ENCODE data around the gene SRRM5.
"Not testable (repeated sequence)": the region's sequence is repeated elsewhere in the genome, so short reads cannot be mapped to it uniquely, and the experiment has no call there.

SRRM5 gene

GRCh38 chr19:43582495-43582894 lies 29.4 kb upstream of the SRRM5 start:
- no peaks in the 10 kb centered on the region for H3K36me3 ChIP-seq (ENCODE audit: low read depth)
- ATAC-seq (ENCODE audit: low read depth) (no peak), DNase-seq (ENCODE audit: low spot score) (no peak)
- no peak overlapping the region for H3K27ac ChIP-seq (ENCODE audit: poor library complexity, severe bottlenecking)
- no peak overlapping the region for H3K4me3 ChIP-seq (ENCODE audit: severe bottlenecking)
- no peaks in the 10 kb centered on the region for H3K4me1 ChIP-seq (ENCODE audit: insufficient read depth, poor library complexity, severe bottlenecking)
- H3K9me3 ChIP-seq (ENCODE audit: severe bottlenecking): no peaks in the 10 kb centered on the region
- no peak for TF ChIP-seq CTCF (IDR thresholded peaks at IDR 0.05; ENCODE audit: poor library complexity, severe bottlenecking)
- H3K27me3 ChIP-seq (ENCODE audit: insufficient read depth, poor library complexity, severe bottlenecking): no peaks in the 10 kb centered on the region

GRCh38 chr19:43584484-43584883 lies 27.4 kb upstream of the SRRM5 start:
- Histone ChIP-seq H3K4me1 (ENCODE audit: insufficient read depth, poor library complexity, severe bottlenecking) (no peaks in the 10 kb centered on the region), H3K27ac (ENCODE audit: poor library complexity, severe bottlenecking) (no peak overlapping the region), H3K36me3 (ENCODE audit: low read depth) (no peaks in the 10 kb centered on the region), H3K9me3 (ENCODE audit: severe bottlenecking) (no peaks in the 10 kb centered on the region), H3K27me3 (ENCODE audit: insufficient read depth, poor library complexity, severe bottlenecking) (no peaks in the 10 kb centered on the region), H3K4me3 (ENCODE audit: severe bottlenecking) (no peak overlapping the region)
- ATAC-seq (ENCODE audit: low read depth): no peak
- TF ChIP-seq CTCF (IDR thresholded peaks at IDR 0.05; ENCODE audit: poor library complexity, severe bottlenecking): no peak
- no peak for DNase-seq (ENCODE audit: low spot score)

- Histone ChIP-seq H3K9me3 (ENCODE audit: severe bottlenecking) (no peaks in the 10 kb centered on the region), H3K27me3 (ENCODE audit: insufficient read depth, poor library complexity, severe bottlenecking) (no peaks in the 10 kb centered on the region), H3K4me3 (ENCODE audit: severe bottlenecking) (no peak overlapping the region), H3K27ac (ENCODE audit: poor library complexity, severe bottlenecking) (no peak overlapping the region), H3K4me1 (ENCODE audit: insufficient read depth, poor library complexity, severe bottlenecking) (no peaks in the 10 kb centered on the region), H3K36me3 (ENCODE audit: low read depth) (no peaks in the 10 kb centered on the region)
- no peak for TF ChIP-seq CTCF (IDR thresholded peaks at IDR 0.05; ENCODE audit: poor library complexity, severe bottlenecking)
- DNase-seq (ENCODE audit: low spot score) (no peak), ATAC-seq (ENCODE audit: low read depth) (no peak)
Observed at GRCh38 chr19:43586346-43586745, 25.5 kb upstream of the SRRM5 start.

GRCh38 chr19:43587029-43587428 lies 24.9 kb upstream of the SRRM5 start:
- H3K27me3 ChIP-seq (ENCODE audit: insufficient read depth, poor library complexity, severe bottlenecking); H3K36me3 ChIP-seq (ENCODE audit: low read depth); H3K9me3 ChIP-seq (ENCODE audit: severe bottlenecking); H3K27ac ChIP-seq (ENCODE audit: poor library complexity, severe bottlenecking); ATAC-seq (ENCODE audit: low read depth); H3K4me3 ChIP-seq (ENCODE audit: severe bottlenecking); H3K4me1 ChIP-seq (ENCODE audit: insufficient read depth, poor library complexity, severe bottlenecking); DNase-seq (ENCODE audit: low spot score): not testable (repeated sequence)

- ATAC-seq (ENCODE audit: low read depth): no peak
- Histone ChIP-seq H3K4me1 (ENCODE audit: insufficient read depth, poor library complexity, severe bottlenecking) (no peaks in the 10 kb centered on the region), H3K27ac (ENCODE audit: poor library complexity, severe bottlenecking) (no peak overlapping the region), H3K36me3 (ENCODE audit: low read depth) (peaks cover 17% of the 10 kb centered on the region), H3K27me3 (ENCODE audit: insufficient read depth, poor library complexity, severe bottlenecking) (no peaks in the 10 kb centered on the region), H3K4me3 (ENCODE audit: severe bottlenecking) (no peak overlapping the region), H3K9me3 (ENCODE audit: severe bottlenecking) (no peaks in the 10 kb centered on the region)
- DNase-seq (ENCODE audit: low spot score): no peak
- TF ChIP-seq CTCF (IDR thresholded peaks at IDR 0.05; ENCODE audit: poor library complexity, severe bottlenecking): no peak
Observed at GRCh38 chr19:43589277-43589676, 22.6 kb upstream of the SRRM5 start.

Data from RWPE2 (cell line).